ENCODE measurements around the gene ZNF568.

ZNF568 gene

DNA sequence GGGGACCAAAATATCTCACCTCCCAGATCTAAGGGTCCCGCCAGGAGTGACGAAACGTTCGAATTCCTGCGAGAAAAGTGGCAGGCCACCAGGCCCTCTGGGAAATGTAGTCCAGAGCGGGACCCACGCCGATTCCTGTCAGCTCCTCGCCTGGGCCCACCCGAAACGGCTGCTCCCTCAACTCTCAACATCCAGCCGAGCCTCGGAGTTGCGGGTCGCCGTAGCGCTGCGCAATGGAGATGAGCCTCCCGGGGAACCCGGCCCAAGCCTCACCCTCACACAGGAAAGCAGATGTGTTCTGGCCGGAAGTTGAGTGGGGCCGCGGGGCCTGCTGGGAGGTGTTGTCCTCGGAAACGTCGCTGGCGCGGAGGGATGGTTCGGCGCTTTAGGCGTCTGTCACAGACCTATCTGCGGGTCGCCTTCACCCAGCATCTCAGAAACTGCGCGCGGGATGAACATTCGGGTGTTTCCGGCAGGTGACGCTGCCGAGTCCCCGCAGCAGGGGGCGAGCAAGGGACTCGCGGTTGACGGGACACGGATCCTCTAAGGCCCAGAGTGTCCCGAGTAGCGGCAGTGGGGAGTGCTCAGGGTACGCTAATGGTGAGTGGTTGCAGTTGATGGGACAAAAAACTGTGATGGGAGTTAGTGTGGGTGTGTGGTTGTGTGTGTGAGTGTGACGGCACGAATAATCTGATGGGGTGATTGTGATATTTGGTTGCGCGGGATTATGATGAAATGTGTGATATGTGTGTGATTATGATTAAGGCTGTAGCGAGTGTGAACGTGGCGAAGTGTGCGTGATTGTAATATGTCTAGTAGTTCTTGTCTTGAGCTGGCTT is at the start of gene ZNF568, which contains the start of gene ZNF829:
TSS of gene ZNF568 (plus strand) at position 341 of the 839 bp plus-strand sequence. CDS start 6,439 bp downstream, outside the sequence.
TSS of gene ZNF829 (minus strand) at position 300 of the 839 bp plus-strand sequence. CDS start 1,124 bp downstream, outside the sequence.
- DNase-seq = peak; percentile 96

DNA sequence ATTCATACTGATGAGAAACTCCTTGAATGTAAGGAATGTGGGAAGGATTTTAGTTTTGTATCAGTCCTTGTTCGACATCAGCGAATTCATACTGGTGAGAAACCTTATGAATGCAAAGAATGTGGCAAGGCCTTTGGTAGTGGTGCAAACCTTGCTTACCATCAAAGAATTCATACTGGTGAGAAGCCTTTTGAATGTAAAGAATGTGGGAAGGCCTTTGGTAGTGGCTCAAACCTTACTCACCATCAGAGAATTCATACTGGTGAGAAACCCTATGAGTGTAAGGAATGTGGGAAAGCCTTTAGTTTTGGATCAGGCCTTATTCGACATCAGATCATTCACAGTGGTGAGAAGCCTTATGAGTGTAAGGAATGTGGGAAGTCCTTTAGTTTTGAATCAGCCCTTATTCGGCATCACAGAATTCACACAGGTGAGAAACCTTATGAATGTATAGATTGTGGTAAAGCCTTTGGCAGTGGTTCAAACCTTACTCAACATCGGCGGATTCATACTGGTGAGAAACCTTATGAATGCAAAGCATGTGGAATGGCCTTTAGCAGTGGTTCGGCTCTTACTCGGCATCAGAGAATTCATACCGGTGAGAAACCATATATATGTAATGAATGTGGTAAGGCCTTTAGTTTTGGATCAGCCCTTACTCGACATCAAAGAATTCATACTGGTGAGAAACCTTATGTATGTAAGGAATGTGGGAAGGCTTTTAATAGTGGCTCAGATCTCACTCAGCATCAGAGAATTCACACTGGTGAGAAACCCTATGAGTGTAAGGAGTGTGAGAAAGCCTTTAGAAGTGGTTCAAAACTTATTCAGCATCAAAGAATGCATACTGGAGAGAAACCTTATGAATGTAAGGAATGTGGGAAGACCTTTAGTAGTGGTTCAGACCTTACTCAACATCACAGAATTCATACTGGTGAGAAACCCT is 38.9 kb upstream of the ZNF568 start:
- no peak for DNase-seq

GRCh38 chr19:36891768-36892357 is 24.3 kb upstream of the ZNF568 start:
- no peak for DNase-seq

DNA sequence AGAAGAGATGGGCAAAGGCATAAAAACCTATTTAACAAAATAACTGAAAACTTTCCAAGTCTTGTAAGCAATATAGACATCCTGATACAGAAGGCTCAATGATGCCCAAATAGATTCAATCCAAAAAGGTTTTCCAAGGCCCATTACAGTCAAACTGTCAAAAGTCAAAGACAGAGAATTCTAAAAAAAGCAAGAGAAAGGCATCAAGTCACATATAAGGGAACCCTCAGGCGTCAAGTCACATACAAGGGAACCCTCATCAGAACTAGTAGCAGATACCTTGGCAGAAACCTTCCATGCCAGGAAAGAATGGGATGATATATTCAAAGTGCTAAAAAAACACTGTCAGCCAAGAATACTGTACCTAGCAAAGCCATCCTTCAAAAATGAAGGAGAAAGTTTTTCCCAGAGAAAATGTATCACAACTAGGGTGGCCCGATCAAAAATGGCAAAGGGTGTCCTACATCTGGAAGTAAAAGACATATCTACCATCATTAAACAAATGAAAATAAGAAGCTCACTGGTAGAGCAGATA is 21.2 kb upstream of the ZNF568 start:
- no peak for DNase-seq

DNA sequence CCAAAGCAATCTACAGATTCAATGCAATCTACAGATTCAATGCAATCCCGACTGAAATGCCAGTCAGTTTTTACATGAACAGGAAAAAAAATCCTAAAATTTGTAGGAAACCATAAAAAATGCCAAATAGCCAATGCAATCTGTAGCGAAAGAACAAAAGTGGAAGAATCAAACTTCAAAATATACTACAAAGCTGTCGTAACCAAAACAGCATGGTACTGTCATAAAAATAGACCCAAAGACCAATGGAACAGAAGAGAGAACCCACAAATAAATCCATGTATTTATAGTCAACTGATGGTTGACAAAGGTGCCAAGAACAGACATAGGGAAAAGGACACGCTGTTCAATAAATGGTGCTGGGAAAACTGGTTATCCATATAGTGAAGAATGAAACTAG is 17.7 kb upstream of the ZNF568 start:
- DNase-seq = no peak

GRCh38 chr19:36916991-36917390 is 859 bp downstream of the ZNF568 start:
- DNase-seq = no peak

- DNase-seq = no peak
These were observed 2.0 kb downstream of the ZNF568 start for GRCh38 chr19:36918090-36918489.

DNA sequence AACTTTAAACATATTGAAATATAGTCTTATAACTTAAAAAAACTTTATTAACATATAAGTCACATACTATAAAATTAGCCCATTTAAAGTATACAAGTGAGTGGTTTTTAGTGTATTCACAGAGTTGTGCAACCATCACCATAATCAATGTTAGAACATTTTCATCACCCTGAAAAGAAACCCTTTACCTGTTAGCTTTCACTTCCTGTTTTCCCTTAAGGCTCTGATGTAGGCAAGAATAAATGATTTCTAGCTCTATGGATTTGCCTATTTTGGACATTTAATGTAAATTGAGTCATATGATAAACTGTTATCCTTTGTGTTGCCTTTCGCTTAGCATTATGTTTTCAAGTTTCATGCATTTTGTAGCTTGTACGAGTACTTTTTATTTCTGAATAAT is 15.6 kb downstream of the ZNF568 start:
- DNase-seq = no peak

DNA sequence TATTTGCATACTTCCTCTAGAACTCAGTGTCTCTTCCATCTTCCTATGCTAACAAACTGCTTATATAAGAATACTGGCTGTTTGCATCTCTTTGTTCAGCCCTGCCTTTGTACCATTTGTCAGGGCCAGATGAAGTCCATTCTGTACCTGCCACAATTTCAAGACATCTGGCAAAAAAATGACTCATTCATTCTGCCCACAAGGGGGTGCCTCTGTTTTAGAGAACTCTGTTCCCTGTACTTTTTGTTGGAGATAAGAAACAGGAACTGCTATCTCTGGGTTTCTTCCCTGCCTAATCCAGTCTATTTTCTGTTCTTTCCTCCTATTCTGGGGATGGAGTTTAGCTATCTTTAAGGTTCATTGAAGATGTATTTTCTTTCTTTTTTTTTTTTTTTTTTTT is 23.0 kb downstream of the ZNF568 start:
- no peak for DNase-seq

- no peak for DNase-seq
These were observed 34.4 kb downstream of the ZNF568 start for GRCh38 chr19:36950335-36951119.

- no peak for DNase-seq
These were observed 46.2 kb downstream of the ZNF568 start for GRCh38 chr19:36962346-36962745.

- no peak for DNase-seq
These were observed 47.1 kb downstream of the ZNF568 start for GRCh38 chr19:36963280-36963679.

GRCh38 chr19:36972571-36972970 is 56.4 kb downstream of the ZNF568 start:
- DNase-seq = no peak

DNA sequence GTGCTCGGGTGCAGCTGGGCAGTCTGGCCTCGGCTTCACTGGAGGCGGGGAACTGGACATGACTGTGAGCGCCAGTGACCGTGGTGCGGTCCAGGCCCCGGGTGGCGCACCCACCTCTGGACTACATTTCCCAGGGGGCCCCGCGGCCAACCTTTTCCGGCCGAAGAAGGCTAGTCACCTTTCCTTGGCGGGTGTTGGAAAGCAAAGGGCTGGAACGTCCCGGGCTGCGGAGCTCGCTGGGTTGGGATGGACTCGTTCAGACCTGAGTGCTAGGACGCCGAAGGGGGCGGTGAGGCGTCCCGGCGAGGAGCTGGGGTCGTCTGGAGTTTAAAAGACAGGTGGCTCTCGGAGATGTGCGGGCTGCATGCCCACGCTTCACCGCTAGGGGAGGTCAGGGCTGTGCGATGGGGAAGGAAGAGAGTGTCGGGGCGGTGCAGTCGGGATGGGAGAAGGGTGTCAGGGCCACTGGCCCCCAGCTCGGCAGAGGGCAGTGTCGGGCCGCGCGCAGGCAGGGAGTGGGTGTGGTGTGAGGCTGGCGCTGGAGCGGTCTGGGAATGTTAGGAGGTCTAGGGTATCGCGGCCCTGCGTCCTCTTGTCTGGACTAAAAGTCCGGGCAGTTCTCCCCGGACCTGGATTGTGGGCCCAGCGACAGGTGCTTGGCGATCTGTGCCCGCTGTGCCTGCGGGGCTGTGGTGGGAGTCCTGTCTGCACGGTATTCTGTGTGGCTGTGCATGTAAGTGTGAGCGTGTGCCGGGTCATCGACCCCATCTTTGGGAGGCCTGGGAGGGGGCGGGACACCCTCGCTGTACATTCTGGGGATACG is 57.1 kb downstream of the ZNF568 start:
- DNase-seq = peak; percentile 80

GRCh38 chr19:36973844-36974195 is 57.7 kb downstream of the ZNF568 start:
- DNase-seq = peak; percentile 2

GRCh38 chr19:36986131-36986530 is 70.0 kb downstream of the ZNF568 start:
- DNase-seq = no peak

DNA sequence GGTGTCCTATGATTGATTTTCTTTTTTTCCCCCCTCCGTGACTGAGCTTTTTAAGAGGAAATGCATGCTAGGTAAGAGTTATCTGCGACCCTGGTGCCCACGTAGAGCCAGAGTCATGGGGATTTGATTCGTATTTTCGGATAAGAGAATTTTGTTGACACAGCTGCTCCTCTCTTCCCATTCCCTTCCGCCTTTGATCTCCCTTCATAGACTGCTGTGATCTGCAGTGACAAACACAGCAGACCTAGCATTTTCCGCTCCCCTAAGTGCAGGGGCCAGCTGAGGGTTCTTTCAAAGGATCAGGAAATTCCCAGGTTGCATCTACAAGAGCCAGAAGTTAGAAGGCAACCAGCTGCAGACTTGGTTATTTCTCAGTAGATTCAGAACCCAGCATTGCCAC is 70.5 kb downstream of the ZNF568 start:
- no peak for DNase-seq

DNA sequence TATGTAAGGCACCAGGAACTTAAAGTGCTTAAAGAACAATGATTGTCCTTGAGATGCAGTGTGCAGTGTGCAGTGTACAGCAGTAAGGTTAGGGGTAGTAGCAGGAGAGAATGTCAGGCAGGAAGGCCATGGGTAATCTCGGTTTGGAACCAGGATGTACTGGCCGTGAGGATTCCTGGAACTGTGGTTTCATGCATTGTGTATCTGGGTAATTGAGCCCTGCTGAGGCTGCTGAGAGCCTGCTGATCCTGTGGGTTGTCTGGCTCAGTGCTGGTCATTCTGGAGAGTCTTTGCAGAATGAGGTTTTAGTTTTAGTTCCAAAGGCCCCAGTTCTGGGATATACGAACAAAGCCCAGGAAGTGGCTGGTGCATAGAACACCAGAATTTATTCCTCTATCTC is 71.0 kb downstream of the ZNF568 start:
- no peak for DNase-seq

DNA sequence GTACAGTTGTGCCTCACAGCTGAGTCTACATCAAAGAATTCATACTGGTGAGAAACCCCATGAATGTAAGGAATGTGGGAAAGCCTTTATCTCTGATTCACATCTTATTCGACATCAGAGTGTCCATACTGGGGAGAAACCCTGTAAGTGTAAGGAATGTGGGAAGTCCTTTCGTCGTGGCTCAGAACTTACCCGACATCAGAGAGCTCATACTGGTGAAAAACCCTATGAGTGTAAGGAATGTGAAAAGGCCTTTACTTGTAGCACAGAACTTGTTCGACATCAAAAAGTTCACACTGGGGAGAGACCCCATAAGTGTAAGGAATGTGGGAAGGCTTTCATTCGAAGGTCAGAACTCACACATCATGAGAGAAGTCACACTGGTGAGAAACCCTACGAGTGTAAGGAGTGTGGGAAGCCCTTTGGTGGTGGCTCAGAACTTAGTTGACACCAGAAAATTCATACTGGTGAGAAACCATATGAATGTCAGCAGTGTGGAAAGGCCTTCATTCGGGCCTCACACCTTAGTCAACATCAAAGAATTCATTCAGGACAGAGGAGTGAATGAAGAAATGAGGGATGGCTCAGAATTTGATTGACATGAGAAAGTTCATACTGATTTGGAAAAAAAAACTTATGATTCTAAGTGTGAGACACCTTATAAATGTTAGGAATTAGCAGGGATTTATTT is 81.2 kb downstream of the ZNF568 start:
- no peak for DNase-seq

DNA sequence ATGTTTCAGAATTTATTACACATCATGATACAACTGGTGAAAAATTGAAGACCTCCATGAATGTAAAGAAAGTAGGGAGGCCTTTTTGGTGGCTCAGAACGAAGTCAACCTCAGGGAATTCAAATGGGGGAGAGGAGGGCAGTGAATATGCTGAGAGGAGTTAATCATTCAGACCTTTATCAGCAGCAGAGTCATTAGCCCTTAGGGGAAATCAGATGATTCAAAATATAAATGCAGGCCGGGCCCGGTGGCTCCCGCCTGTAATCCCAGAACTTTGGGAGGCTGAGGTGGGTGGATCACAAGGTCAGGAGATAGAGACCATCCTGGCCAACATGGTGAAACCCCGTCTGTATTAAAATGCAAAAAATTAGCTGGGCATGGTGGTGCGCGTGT is 81.7 kb downstream of the ZNF568 start:
- DNase-seq = no peak

DNA sequence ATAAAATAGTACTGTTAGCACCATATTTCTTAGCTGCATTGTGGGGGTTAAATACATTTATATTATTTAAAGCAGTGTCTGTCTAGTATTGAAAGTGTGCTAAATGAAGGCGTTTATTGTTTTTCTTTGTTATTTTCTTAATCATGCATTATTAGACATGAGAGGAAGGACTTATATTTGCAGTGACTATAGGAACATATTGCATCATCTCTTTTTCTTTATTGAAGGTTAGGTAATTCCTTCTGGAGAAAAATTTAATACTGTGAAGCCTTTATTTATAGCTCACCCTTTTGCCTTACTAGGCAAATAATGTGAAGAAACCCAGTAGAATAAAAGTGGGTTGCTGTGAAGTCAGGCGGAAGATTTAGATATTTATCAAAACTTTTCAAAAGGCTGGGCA is 83.2 kb downstream of the ZNF568 start:
- DNase-seq = no peak
